Esophagus mucosa (tissue), 1 donor: ENCODE data around the gene MYD88. TPM values are rescaled to one million over a fixed set of nuclear protein-coding genes. Genes with fewer than 3 reads are reported as not detected.
A peak's percentile ranks its signal among the peaks of the same experiment; 100 is the strongest.

ENCODE experiments used
- ATAC-seq: fragments of 200-7000 bp; cut with Tn5 transposase; one replicate; pipeline ENCODE4 v1.9.1; 2020
- total RNA-seq: library from RNA; stranded (reverse); gene quantifications from one replicate; pipeline ENCODE4 v1.2.4, GENCODE V29; 2023
- donor health status: DM: yes; HTN: yes; CAD: no.

MYD88 gene
- total RNA-seq, 1 donor from 2014 or later, result 41.5 TPM

DNA sequence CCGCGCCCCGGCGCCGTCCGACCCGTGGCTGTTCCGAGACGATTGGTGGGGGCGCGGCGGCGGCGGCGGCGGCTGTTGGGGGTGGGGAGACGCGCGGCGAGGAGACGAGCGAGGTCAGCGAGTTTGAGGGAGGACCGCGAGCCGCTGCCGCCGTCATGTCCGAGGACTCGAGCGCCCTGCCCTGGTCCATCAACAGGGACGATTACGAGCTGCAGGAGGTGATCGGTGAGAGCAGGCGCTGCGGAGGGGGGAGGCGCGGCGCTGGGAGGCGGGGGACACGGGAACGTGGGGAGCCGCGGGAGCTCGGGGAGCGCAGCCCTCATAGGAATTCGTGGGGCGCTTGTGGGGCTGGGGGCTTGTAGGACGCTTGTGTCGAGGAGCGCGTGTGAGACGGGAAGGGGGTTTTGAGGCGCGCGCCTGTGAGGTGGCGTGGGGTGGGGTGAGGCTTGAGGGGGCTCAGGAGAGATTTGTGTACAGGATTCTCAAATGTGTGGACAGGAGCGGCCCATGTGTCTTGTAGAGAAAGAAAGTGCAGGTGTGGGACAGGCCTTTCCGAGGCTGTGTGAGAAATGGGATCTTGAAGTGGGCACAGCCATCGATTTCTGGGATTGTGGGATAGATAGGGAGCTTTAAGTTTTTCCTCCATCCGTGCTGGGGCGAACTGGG lies 27.4 kb downstream of the MYD88 start:
- peak; percentile 33 for ATAC-seq

DNA sequence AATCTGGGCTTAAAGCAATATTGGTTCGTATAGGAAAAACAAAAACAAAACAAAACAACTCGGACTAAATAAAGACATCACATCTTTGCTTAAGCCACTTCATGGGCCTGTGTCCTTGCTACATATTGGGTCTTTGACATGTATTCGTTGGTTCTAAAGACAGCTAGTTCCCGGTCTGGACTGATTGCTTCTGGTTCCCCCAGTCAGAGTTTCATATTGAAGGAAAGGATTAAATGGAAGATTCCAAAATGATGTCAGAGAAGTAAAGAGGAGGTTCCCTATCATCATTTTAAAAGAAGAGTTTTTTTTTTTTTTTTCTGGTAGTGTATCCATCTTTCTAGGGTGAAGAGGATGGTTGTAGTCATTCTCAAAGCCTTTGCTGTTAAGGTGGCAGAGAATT lies 29.1 kb downstream of the MYD88 start:
- ATAC-seq, result no peak

DNA sequence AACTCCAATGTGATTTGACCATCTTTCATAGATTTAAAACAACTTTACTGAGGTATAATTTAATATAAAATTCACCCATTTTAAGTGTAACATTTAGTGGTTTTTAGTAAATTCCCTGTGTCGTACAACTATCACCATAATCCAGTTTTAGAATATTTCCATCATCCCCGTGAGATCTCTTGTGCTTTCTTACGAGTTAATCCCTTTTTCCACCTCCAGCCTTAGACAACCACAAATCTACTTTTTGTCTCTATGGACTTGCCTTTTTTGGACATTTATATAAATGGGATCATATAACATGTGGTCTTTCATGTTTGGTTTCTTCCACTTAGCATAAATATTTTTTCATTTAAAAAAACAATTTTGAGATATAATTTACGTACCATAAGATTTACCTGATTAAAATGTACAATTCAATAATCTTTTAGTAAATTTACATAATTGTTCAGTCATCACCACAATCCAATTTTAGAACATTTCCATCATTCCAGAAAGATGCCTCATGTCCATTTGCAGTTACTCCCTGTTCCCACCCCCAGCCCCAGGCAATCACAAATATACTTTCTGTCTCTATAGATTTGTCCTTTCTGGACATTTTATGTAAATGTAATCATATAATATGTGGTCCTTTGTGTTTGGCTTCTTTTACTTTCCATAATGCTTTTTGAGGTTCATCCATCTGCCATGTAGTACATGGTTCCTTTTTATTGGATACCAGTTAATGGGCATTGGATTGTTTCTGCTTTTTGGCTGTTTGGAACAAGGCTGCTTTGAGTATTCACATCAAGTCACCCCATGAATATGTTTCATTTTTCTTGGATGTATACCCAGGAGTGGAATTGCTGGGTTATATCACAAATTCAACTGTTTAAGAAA lies 29.9 kb downstream of the MYD88 start:
- ATAC-seq, result no peak

DNA sequence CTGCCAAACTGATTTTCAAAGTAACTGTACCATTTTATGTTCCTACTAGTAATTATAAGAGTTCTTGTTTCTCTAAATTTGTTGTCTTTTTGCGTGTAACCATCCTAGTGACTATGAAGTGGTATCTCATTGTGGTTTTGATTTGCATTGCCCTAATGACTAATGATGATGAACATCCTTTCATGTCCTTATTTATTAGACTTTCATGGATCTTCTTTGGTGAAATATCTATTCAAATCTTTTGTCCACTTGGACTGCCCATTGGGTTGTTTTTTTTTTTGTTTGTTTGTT lies 30.5 kb downstream of the MYD88 start:
- no peak for ATAC-seq

DNA sequence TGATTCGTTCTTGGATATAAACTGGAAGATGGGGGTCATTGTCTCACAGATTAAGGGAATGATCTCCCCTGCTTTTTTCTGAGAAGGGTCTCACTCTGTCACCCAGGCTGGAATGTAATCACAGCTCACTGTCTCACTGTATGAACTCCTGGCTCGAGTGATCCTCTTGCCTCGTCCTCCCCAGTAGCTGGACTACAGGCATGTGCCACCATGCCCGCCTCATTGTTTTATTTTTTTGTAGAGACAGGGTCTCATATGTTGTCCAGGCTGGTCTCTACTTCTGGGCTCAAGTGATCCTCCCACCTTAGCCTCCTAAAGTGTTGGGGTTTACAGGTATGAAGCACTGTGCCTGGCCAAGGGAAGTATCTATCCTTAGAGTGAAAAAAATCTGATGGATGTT lies 32.3 kb downstream of the MYD88 start:
- ATAC-seq, result no peak

DNA sequence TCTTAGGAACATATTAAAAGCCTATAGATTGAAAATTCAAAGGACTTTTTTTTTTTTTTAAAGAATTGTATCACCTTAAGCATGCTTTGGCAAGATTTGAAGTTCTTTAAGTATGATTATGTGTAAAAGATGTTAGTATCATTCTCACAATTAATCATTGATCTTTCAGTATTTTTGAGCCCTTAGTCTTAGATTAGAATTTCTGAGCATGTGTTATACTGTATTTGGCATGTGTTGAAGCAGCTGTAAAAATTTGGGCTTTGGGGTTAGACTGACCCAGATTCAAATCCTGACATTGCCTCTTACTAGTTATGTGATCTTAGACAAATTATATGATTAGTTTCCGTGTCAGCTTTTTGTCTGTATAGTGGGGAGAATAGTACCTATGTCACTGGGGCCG lies 33.2 kb downstream of the MYD88 start:
- ATAC-seq, result no peak

DNA sequence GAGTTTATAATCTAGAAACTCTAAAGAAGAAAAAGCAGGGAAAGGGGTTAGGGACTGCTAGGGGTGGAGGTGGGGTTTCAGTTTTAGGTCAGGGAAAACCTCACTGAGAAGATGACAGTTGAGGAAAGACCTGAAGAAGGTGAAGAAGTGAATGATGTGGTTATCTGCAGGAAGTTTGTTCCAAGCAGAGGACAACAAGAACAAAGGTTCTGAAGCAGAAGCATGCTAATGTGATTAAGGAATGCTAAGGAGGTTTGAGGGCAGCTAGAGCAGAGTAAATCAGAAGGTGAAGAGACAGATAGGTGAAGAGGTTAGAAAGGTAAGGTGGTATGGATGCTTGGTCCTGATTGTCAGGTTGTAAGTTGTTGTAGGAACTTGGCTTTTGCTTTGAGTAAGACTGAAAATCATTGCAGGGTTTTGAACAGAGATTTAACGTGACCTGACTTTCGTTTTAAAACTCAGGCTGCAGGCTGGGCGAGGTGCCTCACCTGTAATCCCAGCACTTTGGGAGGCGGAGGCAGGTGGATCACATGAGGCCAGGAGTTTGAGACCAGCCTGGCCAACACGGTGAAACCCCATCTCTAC lies 35.5 kb downstream of the MYD88 start:
- no peak for ATAC-seq

DNA sequence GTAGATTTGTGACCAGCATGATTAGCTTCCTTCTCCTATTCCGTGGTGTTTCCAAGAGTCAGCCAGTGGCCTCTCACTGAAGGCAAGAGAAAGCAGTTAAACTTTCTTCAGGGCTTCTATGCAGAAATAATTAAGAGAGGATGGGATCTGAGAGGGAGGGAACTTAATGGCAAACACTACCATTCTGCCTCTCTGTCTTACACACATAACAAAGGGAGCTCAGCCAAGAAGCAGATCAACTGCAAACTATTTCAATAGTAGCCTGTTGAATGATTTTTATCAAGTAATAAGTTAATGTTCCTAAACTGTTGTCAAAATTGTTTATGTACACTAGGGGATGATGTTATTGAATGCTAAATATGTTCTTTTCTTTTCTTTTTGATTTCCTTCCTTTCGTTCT lies 38.7 kb downstream of the MYD88 start:
- ATAC-seq, result no peak

DNA sequence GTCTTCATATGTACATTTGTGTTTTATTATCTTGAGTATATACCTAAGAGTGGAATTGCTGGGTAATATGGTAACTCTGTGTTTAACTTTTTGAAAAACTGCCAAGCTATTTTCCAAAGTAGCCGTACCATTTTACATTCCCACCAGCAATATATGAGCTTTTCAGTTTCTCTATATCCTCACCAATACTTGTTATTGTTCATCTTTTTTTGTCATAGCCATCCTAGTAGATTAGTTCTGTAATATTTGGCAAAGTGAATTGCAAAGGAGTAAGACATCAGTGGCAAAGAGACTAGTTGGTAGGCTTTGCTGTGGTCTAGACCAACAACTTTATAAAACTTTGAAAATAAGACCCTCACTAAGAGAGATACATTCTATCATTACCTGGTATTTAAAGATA lies 48.3 kb downstream of the MYD88 start:
- no peak for ATAC-seq

DNA sequence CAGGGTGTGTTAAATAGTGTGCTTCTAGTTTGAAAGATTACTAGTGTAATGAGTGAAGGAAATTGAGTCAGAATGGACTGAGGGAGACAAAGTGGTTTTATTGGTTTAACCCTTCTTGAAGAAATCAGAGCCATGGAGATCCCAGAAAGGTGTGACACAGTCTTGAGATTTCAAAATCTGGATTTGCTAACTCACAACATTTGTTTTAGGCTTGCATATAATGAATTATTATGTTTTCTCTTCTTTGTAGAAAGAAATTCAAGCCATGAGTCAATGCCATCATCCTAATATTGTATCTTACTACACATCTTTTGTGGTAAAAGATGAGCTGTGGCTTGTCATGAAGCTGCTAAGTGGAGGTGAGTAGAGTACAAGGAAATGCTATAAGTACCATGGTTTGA lies 52.0 kb downstream of the MYD88 start:
- peak; percentile 68 for ATAC-seq

Other genes with a start within 250 kb of the MYD88 start
- 6.1 TPM for gene VILL, start 147.9 kb upstream of the MYD88 start, total RNA-seq
- 72.5 TPM for gene PLCD1, start 109.0 kb upstream of the MYD88 start, total RNA-seq
- gene DLEC1, start 99.5 kb upstream of the MYD88 start, total RNA-seq, result 0.08 TPM
- 72.7 TPM for gene ACAA1, start 1.5 kb upstream of the MYD88 start, total RNA-seq
- 39.6 TPM for gene OXSR1, start 26.9 kb downstream of the MYD88 start, total RNA-seq
- 0.64 TPM for gene SLC22A13, start 127.2 kb downstream of the MYD88 start, total RNA-seq
- gene SLC22A14, start 143.6 kb downstream of the MYD88 start, total RNA-seq, result 0.24 TPM
- 2.4 TPM for gene XYLB, start 208.1 kb downstream of the MYD88 start, total RNA-seq